Activated T-cell treated with anti-CD3 and anti-CD28 coated beads, Interleukin-2, amount 50 U/mL, for 4 hours (primary cell): Measurements from ENCODE around the gene MN1. TPM values are rescaled to one million over a fixed set of nuclear protein-coding genes. Genes with fewer than 3 reads are reported as not detected.

ENCODE experiments used
- ATAC-seq, 2 donors: fragments of 200-7000 bp; cut with Tn5 transposase; one replicate each; pipeline ENCODE4 v1.10.0; 2021
- DNase-seq: peaks from one replicate; pipeline ENCODE4 v3.0.0-alpha.2; 2020
- H3K27me3 Mint-ChIP-seq: one replicate; pipeline ENCODE4 v1.8.0; 2021; ENCODE audit warnings: low read depth, mixed read lengths
- H3K36me3 Mint-ChIP-seq: one replicate; pipeline ENCODE4 v1.8.0; 2022; ENCODE audit warnings: mixed read lengths; ENCODE audit not compliant: insufficient read depth
- H3K4me1 Mint-ChIP-seq: one replicate; pipeline ENCODE4 v1.8.0; 2021; ENCODE audit warnings: low read depth, mixed read lengths
- H3K4me3 Mint-ChIP-seq: one replicate; pipeline ENCODE4 v1.8.0; 2021; ENCODE audit warnings: mild to moderate bottlenecking, moderate library complexity, mixed read lengths
- H3K9me3 Mint-ChIP-seq: one replicate; pipeline ENCODE4 v1.8.0; 2021; ENCODE audit warnings: mixed read lengths
- total RNA-seq, 3 donors: library from RNA; stranded (reverse); gene quantifications; one replicate each; pipeline ENCODE4 v1.2.1, GENCODE V29; 2021

The MN1 gene
- total RNA-seq: under 1 TPM; 0.03 to 0.08 (median 0.05) TPM

DNA sequence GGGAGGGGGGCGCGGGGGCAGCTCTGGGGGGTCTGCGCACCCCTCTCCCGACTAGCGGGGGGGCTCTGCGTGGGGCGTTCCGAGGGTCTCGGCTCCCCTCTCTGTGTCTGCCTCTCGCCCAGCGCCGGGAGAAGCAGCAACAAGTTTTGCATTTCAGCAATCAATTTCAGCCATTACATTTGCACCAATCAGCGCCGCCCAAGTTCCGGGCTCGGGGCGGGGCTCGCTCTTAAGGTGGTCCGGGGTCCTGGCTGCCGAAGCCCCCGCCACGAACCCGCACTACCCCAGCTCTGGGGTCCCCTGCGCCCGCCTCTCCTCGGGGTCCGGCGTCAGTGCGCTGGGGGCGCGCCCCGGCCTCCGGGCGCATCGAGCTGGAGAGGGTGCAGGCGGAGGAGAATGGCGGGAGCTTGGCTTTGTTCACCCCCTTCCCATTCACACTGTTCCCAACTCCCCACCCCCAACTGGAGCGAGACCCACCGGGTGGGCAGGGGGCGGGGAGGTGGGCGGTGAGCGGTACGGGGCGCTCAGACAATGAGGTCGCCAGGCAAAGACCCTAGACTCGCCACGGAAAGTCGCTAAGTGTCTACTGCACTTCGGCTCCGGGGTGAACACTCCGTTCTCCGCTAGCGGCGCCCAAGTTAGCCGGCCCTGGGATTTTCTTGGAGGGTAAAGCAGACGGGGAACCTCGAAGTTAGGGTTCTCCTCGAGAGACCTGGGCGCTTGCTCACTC lies at the start of gene MN1:
Gene MN1, minus strand, starts transcription at position 141 of the 730 bp plus-strand sequence. CDS start 1,213 bp downstream, outside the sequence.
- H3K36me3 Mint-ChIP-seq: no peaks in the 10 kb centered on the region
- no peaks in the 10 kb centered on the region for H3K9me3 Mint-ChIP-seq
- peaks cover 17% of the 10 kb centered on the region for H3K4me1 Mint-ChIP-seq
- H3K27me3 Mint-ChIP-seq: peaks cover 23% of the 10 kb centered on the region
- ATAC-seq (peak; percentile 72 to 75), DNase-seq (peak; percentile 49)
- H3K4me3 Mint-ChIP-seq: peak within 1 kb of the TSS; percentile 84

DNA sequence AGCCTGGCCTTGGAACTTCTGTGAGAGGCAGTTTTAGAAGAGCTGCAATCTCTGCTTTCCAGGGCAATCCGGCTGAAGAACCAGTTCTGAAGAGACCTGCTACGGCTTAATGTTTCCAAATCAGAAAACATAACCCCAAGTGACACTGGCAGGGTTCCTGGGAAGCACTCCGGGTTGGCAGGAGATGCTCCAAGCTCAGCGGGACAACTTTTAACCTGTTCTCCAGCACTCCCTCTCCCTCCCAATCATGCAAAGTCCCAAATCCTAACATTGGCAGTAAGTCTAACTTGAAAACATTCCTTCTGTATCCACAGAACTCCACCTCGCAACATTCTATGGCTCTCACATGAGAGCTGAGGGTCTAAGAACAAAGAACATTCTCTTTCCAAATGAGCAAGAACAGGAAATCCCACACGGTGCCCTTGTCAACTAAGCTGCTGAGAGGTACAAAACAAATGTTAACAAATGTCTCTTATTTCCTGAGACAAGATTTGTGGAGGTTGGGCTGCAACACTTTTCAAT lies 48.5 kb upstream of the MN1 start:
- H3K4me3 Mint-ChIP-seq: no peak overlapping the region
- ATAC-seq (no peak), DNase-seq (no peak)
- no peaks in the 10 kb centered on the region for H3K9me3 Mint-ChIP-seq
- no peaks in the 10 kb centered on the region for H3K4me1 Mint-ChIP-seq
- no peaks in the 10 kb centered on the region for H3K27me3 Mint-ChIP-seq
- H3K36me3 Mint-ChIP-seq: peaks cover 50% of the 10 kb centered on the region

DNA sequence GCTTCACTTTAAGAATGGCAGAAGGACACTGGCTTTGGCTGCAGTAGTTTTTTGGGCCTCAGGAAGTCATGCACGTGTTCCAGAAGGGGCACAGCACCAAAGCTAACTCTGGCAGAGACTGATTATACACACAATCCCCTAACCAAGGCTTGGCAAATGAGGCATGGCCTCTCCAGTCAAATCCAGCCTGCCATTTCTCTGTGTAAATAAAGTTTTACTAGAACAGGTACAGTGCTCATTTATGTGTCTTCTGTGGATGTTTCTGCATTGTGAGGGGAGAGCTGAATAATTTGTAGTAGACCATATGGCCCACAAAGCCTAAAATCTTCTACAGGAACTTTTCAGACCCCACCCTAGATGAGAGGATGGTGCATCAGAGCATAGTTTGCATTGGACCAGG lies 46.4 kb upstream of the MN1 start:
- no peaks in the 10 kb centered on the region for H3K9me3 Mint-ChIP-seq
- no peaks in the 10 kb centered on the region for H3K4me1 Mint-ChIP-seq
- no peak overlapping the region for H3K4me3 Mint-ChIP-seq
- no peaks in the 10 kb centered on the region for H3K27me3 Mint-ChIP-seq
- H3K36me3 Mint-ChIP-seq: peaks cover 42% of the 10 kb centered on the region
- DNase-seq: no peak
- no peak for ATAC-seq

DNA sequence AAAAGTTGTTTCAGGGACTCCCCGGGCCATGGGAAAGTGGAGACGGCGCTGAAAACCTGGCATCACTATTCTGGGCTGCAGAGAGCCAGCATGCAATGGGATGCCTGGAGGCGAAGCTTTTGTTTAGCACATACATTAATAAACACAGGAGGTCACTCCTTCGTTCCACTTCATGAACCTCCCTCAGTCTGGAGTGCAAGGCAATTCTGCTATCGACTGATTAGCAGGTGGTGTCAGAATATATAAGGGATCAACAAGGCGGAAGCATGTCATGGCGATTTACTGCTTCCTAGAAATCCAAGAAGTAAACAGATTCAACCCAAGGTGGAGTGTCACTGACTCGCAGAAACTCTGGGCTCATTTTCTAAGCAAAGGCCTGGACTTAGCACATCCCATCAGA lies 45.4 kb upstream of the MN1 start:
- Mint-ChIP-seq H3K4me3 (no peak overlapping the region), H3K27me3 (no peaks in the 10 kb centered on the region)
- no peak for DNase-seq

DNA sequence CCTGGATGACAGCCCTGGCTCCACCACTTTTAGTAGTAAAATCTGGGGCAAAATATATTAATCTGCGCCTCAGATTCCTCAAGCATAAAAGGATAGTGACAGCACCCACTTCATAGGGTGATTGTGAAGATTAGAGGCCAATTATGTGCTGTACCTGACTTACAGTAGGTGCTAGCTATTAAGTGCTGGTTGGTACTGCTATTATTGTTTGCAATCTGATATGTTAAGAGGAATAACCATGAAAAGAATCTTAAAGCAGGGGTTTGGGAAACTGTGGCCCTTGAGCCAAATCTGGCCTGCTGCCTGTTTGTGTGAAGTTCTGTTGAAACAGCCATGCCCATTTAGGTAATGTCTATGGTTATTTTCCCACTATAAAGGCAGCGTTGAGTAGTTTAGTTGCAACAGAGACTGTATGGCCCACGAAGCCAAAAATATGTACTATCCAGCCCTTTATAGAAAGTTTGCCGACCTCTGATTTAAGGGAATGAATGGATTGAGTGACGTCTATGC lies 44.7 kb upstream of the MN1 start:
- H3K36me3 Mint-ChIP-seq: peaks cover 38% of the 10 kb centered on the region
- DNase-seq: no peak

More for the DNA sequence above, 45.4 kb upstream of the MN1 start:
- no peak for ATAC-seq
- Mint-ChIP-seq H3K9me3 (no peaks in the 10 kb centered on the region), H3K36me3 (peaks cover 36% of the 10 kb centered on the region), H3K4me1 (no peaks in the 10 kb centered on the region)

DNA sequence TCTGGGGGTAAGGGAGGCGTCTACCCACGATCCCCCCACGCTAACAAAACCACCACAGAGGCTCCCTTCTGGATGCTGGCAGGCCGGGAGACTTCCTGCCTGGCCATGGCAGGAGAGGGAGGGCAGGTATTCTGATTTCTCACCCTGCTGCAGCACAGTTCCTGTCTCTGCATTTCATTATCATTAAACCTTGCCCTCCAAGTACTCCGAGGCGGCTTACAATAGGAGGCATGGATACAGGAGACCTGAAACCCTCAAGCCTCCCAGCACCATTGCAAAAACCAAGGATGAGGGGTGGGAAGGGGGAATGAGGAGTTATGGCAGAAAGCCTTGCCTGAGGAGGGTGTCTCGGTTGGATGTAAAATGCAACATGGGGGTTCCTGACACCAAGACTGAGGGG lies 44.1 kb upstream of the MN1 start:
- Mint-ChIP-seq H3K4me1 (no peaks in the 10 kb centered on the region), H3K9me3 (no peaks in the 10 kb centered on the region), H3K27me3 (no peaks in the 10 kb centered on the region), H3K4me3 (no peak overlapping the region), H3K36me3 (peaks cover 38% of the 10 kb centered on the region)
- ATAC-seq (no peak), DNase-seq (no peak)

More for the DNA sequence above, 44.7 kb upstream of the MN1 start:
- no peak overlapping the region for H3K4me3 Mint-ChIP-seq
- no peaks in the 10 kb centered on the region for H3K9me3 Mint-ChIP-seq
- no peaks in the 10 kb centered on the region for H3K4me1 Mint-ChIP-seq
- no peaks in the 10 kb centered on the region for H3K27me3 Mint-ChIP-seq
- ATAC-seq: no peak

DNA sequence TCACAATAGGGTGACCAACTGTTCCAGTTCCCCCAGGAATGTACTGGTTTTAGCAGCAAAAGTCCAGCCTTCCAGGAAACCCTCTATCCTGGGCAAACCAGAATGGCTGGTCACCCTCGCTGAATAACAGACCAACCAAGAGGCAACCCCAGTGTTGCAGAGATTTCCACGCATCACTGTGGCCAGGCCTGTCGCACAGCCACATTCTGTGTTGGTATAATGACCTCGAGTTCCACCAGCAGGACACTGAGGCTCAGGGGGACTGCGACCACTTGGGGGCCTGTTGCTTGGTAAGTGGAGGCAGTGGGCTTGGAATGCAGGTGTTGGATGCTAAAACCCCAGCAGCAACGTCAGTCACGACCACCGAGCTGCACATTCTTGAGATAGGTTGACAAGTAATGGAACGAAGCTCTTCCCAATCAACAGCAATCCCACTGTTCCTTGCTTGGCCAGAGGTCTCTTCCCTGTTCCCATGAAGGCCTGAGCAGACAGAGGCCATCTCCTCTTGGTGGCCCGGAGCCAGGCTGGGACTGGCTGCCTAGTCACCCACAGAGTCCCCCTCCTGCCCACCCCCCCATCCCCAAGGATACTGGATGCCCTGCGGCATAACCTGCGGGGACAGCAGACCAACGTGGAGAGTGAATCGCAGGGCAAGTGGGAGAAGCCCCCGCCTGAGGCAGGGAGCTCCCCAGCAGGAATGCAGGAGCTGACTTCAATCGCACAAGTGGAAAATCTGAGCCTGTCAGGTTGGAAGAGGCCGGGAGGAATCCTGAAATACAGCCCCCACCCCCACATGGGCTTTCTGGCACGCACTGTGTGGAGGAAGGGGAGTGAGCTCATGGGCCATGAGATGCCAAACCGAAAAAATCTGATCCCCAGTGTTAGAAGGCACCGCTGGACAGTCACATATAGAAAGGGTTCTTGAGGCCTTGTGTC lies 43.4 kb upstream of the MN1 start:
- DNase-seq: no peak
- Mint-ChIP-seq H3K27me3 (no peaks in the 10 kb centered on the region), H3K9me3 (peaks cover under 1% of the 10 kb centered on the region), H3K36me3 (peaks cover 36% of the 10 kb centered on the region), H3K4me1 (no peaks in the 10 kb centered on the region), H3K4me3 (no peak overlapping the region)
- no peak for ATAC-seq

DNA sequence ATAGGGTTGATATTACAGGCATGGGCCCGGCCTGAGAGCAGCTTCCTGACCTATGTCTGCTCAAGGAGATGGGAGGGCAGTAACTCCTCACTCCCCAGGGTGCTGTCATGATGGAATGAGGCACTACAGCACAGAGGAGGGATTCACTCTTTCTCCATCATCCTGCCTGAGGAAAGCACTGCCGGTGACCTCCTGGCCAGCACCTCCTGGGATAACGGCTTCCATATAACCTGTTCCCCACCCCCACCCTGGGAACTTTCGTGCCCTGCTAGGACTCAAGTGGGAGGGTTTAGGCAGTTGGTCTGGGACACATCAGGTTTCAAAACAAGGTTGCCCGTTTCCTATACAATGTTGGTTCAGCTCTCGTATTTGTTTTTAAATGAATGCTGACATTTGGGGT lies 42.7 kb upstream of the MN1 start:
- no peak for DNase-seq
- H3K36me3 Mint-ChIP-seq: peaks cover 37% of the 10 kb centered on the region
- H3K27me3 Mint-ChIP-seq: no peaks in the 10 kb centered on the region
- peaks cover 3% of the 10 kb centered on the region for H3K9me3 Mint-ChIP-seq
- no peaks in the 10 kb centered on the region for H3K4me1 Mint-ChIP-seq
- no peak for ATAC-seq
- no peak overlapping the region for H3K4me3 Mint-ChIP-seq

DNA sequence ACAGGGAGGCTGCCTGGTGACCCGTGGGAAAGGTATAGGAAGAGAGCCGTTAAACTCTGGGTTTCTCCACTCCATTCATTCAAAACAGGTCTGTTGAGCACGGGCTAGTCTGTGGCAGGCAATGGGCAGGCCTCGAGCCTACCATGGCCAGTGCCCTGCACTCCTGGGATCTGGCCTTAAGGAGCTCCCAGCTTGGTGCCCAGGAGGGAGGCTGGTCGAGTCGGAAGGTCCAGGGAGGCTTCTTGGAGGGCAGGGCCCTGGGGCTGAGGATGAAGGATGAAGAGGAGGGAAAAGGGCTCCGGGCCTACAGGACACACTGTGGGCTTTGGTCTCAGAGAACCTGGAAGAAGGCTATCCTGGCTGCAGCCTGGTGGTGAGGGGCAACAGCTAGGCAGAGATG lies 41.9 kb upstream of the MN1 start:
- ATAC-seq: no peak
- Mint-ChIP-seq H3K9me3 (peaks cover 7% of the 10 kb centered on the region), H3K4me3 (no peak overlapping the region), H3K4me1 (no peaks in the 10 kb centered on the region), H3K36me3 (peaks cover 37% of the 10 kb centered on the region), H3K27me3 (no peaks in the 10 kb centered on the region)
- DNase-seq: no peak

DNA sequence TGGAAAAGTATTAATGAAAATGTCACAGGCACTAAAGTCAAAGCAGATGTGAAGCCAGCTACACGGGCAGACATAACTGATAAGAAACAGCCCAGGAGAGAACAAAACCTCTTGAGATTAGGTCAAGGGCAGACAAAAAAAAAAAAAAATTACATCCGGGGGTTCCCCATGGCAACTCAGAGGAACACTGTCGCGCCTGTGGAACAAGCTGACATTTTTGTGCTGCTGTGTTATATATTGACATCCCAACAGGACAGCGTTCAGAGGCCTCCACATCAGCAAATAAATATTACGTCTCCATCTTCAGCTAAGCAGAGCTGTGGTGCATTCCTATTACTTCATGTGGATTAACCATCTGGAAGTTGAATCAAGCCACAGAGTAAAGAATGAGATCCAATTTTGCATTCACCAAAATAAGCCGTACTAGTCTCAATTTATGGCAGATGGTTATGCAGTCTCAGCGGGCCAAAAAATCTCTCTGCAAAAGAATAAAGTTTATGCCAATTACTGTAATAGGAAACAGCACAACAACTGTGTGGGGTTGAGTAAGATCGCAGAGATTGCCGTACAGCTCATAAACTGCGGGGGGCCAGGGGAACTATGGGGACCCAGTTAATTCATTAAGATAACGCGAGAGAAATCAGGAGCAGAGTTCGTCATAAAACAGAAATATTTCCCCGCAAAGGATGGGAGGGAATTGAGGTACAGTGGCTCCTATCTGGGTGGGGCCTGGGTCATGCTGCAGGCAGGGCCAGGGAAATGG lies 41.3 kb upstream of the MN1 start:
- H3K4me3 Mint-ChIP-seq: no peak overlapping the region
- no peaks in the 10 kb centered on the region for H3K4me1 Mint-ChIP-seq
- peaks cover 9% of the 10 kb centered on the region for H3K9me3 Mint-ChIP-seq
- DNase-seq (no peak), ATAC-seq (no peak)
- H3K27me3 Mint-ChIP-seq: no peaks in the 10 kb centered on the region
- H3K36me3 Mint-ChIP-seq: peaks cover 32% of the 10 kb centered on the region

DNA sequence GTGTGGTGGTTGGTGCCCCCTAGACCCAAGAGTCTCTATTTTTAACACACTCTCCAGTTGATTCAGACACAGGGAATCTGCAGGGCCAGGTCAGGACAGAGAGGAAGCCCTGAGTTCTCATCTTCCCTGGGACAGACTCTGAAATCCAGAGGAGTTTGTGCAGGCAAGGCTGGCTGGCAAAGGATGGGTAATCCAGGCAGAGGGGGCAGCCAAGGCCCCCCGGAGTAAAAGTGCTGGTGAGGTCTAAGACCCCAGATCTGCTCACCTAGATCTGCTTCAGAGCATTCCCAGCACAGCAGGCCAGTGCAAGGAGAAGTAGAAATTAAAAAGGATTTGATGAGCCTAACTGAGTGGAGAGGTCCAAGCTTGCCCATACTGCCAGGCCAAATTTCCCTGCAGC lies 40.6 kb upstream of the MN1 start:
- Mint-ChIP-seq H3K9me3 (peaks cover 13% of the 10 kb centered on the region), H3K4me3 (no peak overlapping the region), H3K36me3 (peaks cover 33% of the 10 kb centered on the region), H3K27me3 (no peaks in the 10 kb centered on the region), H3K4me1 (no peaks in the 10 kb centered on the region)
- ATAC-seq: no peak
- no peak for DNase-seq

DNA sequence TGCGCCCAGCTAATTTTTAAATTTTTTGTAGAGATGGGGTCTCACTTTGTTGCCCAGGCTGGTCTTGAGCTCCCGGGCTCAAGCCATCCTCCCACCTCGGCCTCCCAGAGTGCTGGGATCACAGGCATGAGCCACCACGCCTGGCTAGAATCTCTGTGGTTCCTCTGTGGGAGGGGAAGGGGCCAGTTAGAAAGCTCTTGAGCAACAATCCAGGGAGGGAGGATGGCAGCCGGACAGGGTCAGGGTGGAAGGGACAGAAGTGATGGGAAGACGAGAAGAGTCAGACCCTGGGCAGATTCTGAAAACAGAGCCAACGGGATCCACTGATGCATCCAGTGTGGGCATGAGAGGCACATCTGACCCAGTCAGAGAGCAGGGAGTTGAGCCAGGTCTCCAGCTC lies 38.9 kb upstream of the MN1 start:
- Mint-ChIP-seq H3K36me3 (peaks cover 28% of the 10 kb centered on the region), H3K27me3 (no peaks in the 10 kb centered on the region), H3K4me3 (no peak overlapping the region), H3K4me1 (no peaks in the 10 kb centered on the region), H3K9me3 (peaks cover 13% of the 10 kb centered on the region)
- ATAC-seq: no peak
- no peak for DNase-seq

DNA sequence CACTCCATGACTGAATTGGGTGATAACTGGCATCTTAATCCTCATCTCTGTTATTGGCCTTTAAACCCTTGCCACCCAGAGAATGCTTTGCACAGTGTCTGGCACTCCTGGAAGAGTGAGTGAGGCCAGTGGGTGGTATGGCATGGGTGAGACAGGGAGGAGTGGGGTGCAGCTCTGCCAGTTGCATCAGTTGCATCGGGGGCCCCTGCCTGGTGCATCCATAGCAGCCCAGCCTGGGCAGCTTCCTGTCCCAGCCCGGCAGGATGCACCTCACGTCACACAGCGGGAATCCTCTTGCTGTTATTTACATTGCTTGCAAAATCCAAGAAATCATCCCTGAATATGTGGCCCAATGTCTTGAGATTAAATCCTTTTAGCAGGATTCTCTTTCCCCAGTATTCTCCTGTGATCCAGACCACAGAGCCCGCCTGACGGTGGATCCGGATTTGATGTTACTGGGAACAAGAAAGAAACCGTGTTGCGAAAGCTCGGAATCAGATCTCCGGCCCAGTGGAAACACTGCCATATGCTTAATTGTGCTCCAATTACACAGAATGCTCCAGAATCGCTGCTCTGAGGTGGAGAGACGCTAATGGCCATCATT lies 37.6 kb upstream of the MN1 start:
- Mint-ChIP-seq H3K36me3 (peaks cover 32% of the 10 kb centered on the region), H3K4me1 (no peaks in the 10 kb centered on the region), H3K9me3 (peaks cover 13% of the 10 kb centered on the region), H3K27me3 (no peaks in the 10 kb centered on the region), H3K4me3 (no peak overlapping the region)
- DNase-seq: no peak
- no peak for ATAC-seq
